Keratinocyte (primary cell): ENCODE data around the gene AMBRA1.

Experiments
- CTCF ChIP-seq, 3 experiments: IDR thresholded peaks in 1 of 3; conservative IDR thresholded peaks in 1 of 3; optimal IDR thresholded peaks in 1 of 3; 2 replicates in 2 of 3; 3 replicates in 1 of 3; pipeline versions ENCODE3 to v1.5.1; 2011; ENCODE audit warnings: low read length in 3 of 3, mild to moderate bottlenecking in 3 of 3, moderate library complexity in 2 of 3, control low read depth in 1 of 3, inconsistent platforms in 1 of 3; ENCODE audit not compliant: insufficient read depth in 2 of 3; ENCODE audit errors: extremely low read depth in 1 of 3
- EZH2 ChIP-seq: IDR thresholded peaks from one replicate; pipeline ENCODE4 v1.6.1; 2012; ENCODE audit warnings: inconsistent platforms, mild to moderate bottlenecking, low read length, moderate library complexity

GRCh38 chr11:46444305-46444704 is 149.5 kb downstream of the AMBRA1 start:
- TF ChIP-seq EZH2 (no peak), CTCF (optimal IDR thresholded peaks at IDR 0.05 in 1 of 3, IDR thresholded peaks at IDR 0.05 in 1 of 3, conservative IDR thresholded peaks at IDR 0.05 in 1 of 3; ENCODE audit: extremely low read depth in 1 of 3, insufficient read depth in 2 of 3, low read length in 3 of 3) (no peak)
